Measurements from ENCODE around the gene ISCU. TPM values are rescaled to one million over a fixed set of nuclear protein-coding genes. Genes with fewer than 3 reads are reported as not detected.
A peak's percentile ranks its signal among the peaks of the same experiment; 100 is the strongest.

Gene ISCU
- total and polyA plus RNA-seq, 4 experiments from 2014 or later: 182 to 316 (median 231) TPM

- Histone ChIP-seq H3K36me3 (ENCODE audit: insufficient read depth, low read length) (no peaks in the 10 kb centered on the region), H3K9me3 (ENCODE audit: control insufficient read depth in 1 of 2, low read length in 2 of 2) (no peaks in the 10 kb centered on the region), H3K4me3 (ENCODE audit: low read length in 2 of 2) (no peak overlapping the region), H3K4me1 (ENCODE audit: insufficient read depth, low read length) (no peaks in the 10 kb centered on the region), H3K27ac (ENCODE audit: low read depth, low read length) (no peak overlapping the region), H3K27me3 (ENCODE audit: insufficient read depth, low read length) (no peaks in the 10 kb centered on the region)
- H3K4me3 Mint-ChIP-seq: no peak overlapping the region
- no peaks in the 10 kb centered on the region for H3K36me3 Mint-ChIP-seq
- DNase-seq: no peak
- H3K27ac Mint-ChIP-seq: no peak overlapping the region
- CTCF ChIA-PET (ENCODE audit: partially characterized antibody): no interaction called here
- intact Hi-C loops (cut with micrococcal nuclease): no loop called here
- no peaks in the 10 kb centered on the region for H3K9me3 Mint-ChIP-seq
- no peaks in the 10 kb centered on the region for H3K27me3 Mint-ChIP-seq
- no peaks in the 10 kb centered on the region for H3K4me1 Mint-ChIP-seq
- POLR2A ChIA-PET (ENCODE audit: partially characterized antibody): interaction anchor here (0.6 kb wide), 1 partner anchor 17 kb away, joined by 3 read pairs; no protein-coding TSS in a partner anchor
Observed at GRCh38 chr12:108591267-108591980, 29.0 kb downstream of the ISCU start.

GRCh38 chr12:108592033-108592909 lies 29.9 kb downstream of the ISCU start:
- H3K4me3 Mint-ChIP-seq: no peak overlapping the region
- Histone ChIP-seq H3K4me1 (ENCODE audit: insufficient read depth, low read length) (no peaks in the 10 kb centered on the region), H3K4me3 (ENCODE audit: low read length in 2 of 2) (no peak overlapping the region), H3K27ac (ENCODE audit: low read depth, low read length) (no peak overlapping the region), H3K36me3 (ENCODE audit: insufficient read depth, low read length) (no peaks in the 10 kb centered on the region), H3K9me3 (ENCODE audit: control insufficient read depth in 1 of 2, low read length in 2 of 2) (no peaks in the 10 kb centered on the region), H3K27me3 (ENCODE audit: insufficient read depth, low read length) (no peaks in the 10 kb centered on the region)
- intact Hi-C loops (cut with micrococcal nuclease): no loop called here
- CTCF ChIA-PET (ENCODE audit: partially characterized antibody): interaction anchor here (1.9 kb wide), 1 partner anchor 26 kb away, joined by 6 read pairs; no protein-coding TSS in a partner anchor
- no peak for DNase-seq
- no peaks in the 10 kb centered on the region for H3K9me3 Mint-ChIP-seq
- no peaks in the 10 kb centered on the region for H3K27me3 Mint-ChIP-seq
- H3K4me1 Mint-ChIP-seq: no peaks in the 10 kb centered on the region
- POLR2A ChIA-PET (ENCODE audit: partially characterized antibody): interaction anchor here (0.6 kb wide), 1 partner anchor 18 kb away, joined by 3 read pairs; no protein-coding TSS in a partner anchor
- no peak overlapping the region for H3K27ac Mint-ChIP-seq
- H3K36me3 Mint-ChIP-seq: no peaks in the 10 kb centered on the region

- Mint-ChIP-seq H3K4me1 (no peaks in the 10 kb centered on the region), H3K4me3 (no peak overlapping the region), H3K27ac (no peak overlapping the region), H3K36me3 (no peaks in the 10 kb centered on the region), H3K27me3 (no peaks in the 10 kb centered on the region), H3K9me3 (no peaks in the 10 kb centered on the region)
- no peaks in the 10 kb centered on the region for H3K27me3 ChIP-seq (ENCODE audit: insufficient read depth, low read length)
- H3K27ac ChIP-seq (ENCODE audit: low read depth, low read length): no peak overlapping the region
- H3K36me3 ChIP-seq (ENCODE audit: insufficient read depth, low read length): no peaks in the 10 kb centered on the region
- H3K4me1 ChIP-seq (ENCODE audit: insufficient read depth, low read length): no peaks in the 10 kb centered on the region
- no peak for DNase-seq
- intact Hi-C loops (cut with micrococcal nuclease): no loop called here
- no peaks in the 10 kb centered on the region for H3K9me3 ChIP-seq (ENCODE audit: control insufficient read depth in 1 of 2, low read length in 2 of 2)
- ChIA-PET POLR2A (ENCODE audit: partially characterized antibody) (no interaction called here), CTCF (ENCODE audit: partially characterized antibody) (interaction anchor here (1.5 to 1.9 kb wide), 2 partner anchors 23 kb away, joined by 4 to 6 read pairs; no protein-coding TSS in a partner anchor)
- H3K4me3 ChIP-seq (ENCODE audit: low read length in 2 of 2): no peak overlapping the region
Observed at GRCh38 chr12:108594323-108594903, 32.0 kb downstream of the ISCU start.

- Histone ChIP-seq H3K9me3 (ENCODE audit: control insufficient read depth in 1 of 2, low read length in 2 of 2) (no peaks in the 10 kb centered on the region), H3K27ac (ENCODE audit: low read depth, low read length) (no peak overlapping the region), H3K36me3 (ENCODE audit: insufficient read depth, low read length) (no peaks in the 10 kb centered on the region), H3K4me1 (ENCODE audit: insufficient read depth, low read length) (no peaks in the 10 kb centered on the region), H3K27me3 (ENCODE audit: insufficient read depth, low read length) (no peaks in the 10 kb centered on the region), H3K4me3 (ENCODE audit: low read length in 2 of 2) (no peak overlapping the region)
- CTCF ChIA-PET (ENCODE audit: partially characterized antibody): interaction anchor here (1.5 kb wide), 1 partner anchor 23 kb away, joined by 4 read pairs; no protein-coding TSS in a partner anchor
- H3K36me3 Mint-ChIP-seq: no peaks in the 10 kb centered on the region
- no peak for DNase-seq
- no peak overlapping the region for H3K27ac Mint-ChIP-seq
- POLR2A ChIA-PET (ENCODE audit: partially characterized antibody): no interaction called here
- H3K4me1 Mint-ChIP-seq: no peaks in the 10 kb centered on the region
- intact Hi-C loops (cut with micrococcal nuclease): no loop called here
- no peak overlapping the region for H3K4me3 Mint-ChIP-seq
- no peaks in the 10 kb centered on the region for H3K27me3 Mint-ChIP-seq
- H3K9me3 Mint-ChIP-seq: no peaks in the 10 kb centered on the region
Observed at GRCh38 chr12:108594960-108595710, 32.7 kb downstream of the ISCU start.

GRCh38 chr12:108595711-108596647 lies 33.6 kb downstream of the ISCU start:
- no peak overlapping the region for H3K4me3 Mint-ChIP-seq
- H3K4me1 ChIP-seq (ENCODE audit: insufficient read depth, low read length): no peaks in the 10 kb centered on the region
- H3K4me1 Mint-ChIP-seq: no peaks in the 10 kb centered on the region
- ChIA-PET POLR2A (ENCODE audit: partially characterized antibody) (no interaction called here), CTCF (ENCODE audit: partially characterized antibody) (interaction anchor here (1.5 kb wide), 1 partner anchor 22 kb away, joined by 4 read pairs; no protein-coding TSS in a partner anchor)
- H3K9me3 Mint-ChIP-seq: no peaks in the 10 kb centered on the region
- no peaks in the 10 kb centered on the region for H3K27me3 ChIP-seq (ENCODE audit: insufficient read depth, low read length)
- no peak overlapping the region for H3K4me3 ChIP-seq (ENCODE audit: low read length in 2 of 2)
- no peaks in the 10 kb centered on the region for H3K27me3 Mint-ChIP-seq
- H3K27ac Mint-ChIP-seq: no peak overlapping the region
- H3K27ac ChIP-seq (ENCODE audit: low read depth, low read length): no peak overlapping the region
- no peaks in the 10 kb centered on the region for H3K36me3 Mint-ChIP-seq
- H3K9me3 ChIP-seq (ENCODE audit: control insufficient read depth in 1 of 2, low read length in 2 of 2): no peaks in the 10 kb centered on the region
- no peak for DNase-seq
- intact Hi-C loops (cut with micrococcal nuclease): no loop called here
- no peaks in the 10 kb centered on the region for H3K36me3 ChIP-seq (ENCODE audit: insufficient read depth, low read length)

GRCh38 chr12:108596854-108597558 lies 34.6 kb downstream of the ISCU start:
- Histone ChIP-seq H3K27ac (ENCODE audit: low read depth, low read length) (no peak overlapping the region), H3K4me3 (ENCODE audit: low read length in 2 of 2) (no peak overlapping the region), H3K36me3 (ENCODE audit: insufficient read depth, low read length) (no peaks in the 10 kb centered on the region), H3K4me1 (ENCODE audit: insufficient read depth, low read length) (no peaks in the 10 kb centered on the region), H3K27me3 (ENCODE audit: insufficient read depth, low read length) (no peaks in the 10 kb centered on the region), H3K9me3 (ENCODE audit: control insufficient read depth in 1 of 2, low read length in 2 of 2) (no peaks in the 10 kb centered on the region)
- POLR2A ChIA-PET (ENCODE audit: partially characterized antibody): no interaction called here
- H3K9me3 Mint-ChIP-seq: no peaks in the 10 kb centered on the region
- CTCF ChIA-PET (ENCODE audit: partially characterized antibody): interaction anchor here (2.0 kb wide), 1 partner anchor 21 kb away, joined by 7 read pairs; no protein-coding TSS in a partner anchor
- no peaks in the 10 kb centered on the region for H3K4me1 Mint-ChIP-seq
- no peaks in the 10 kb centered on the region for H3K27me3 Mint-ChIP-seq
- peak overlapping the region in 1 of 7 donors; percentile 28 for H3K27ac Mint-ChIP-seq
- intact Hi-C loops (cut with micrococcal nuclease): no loop called here
- no peaks in the 10 kb centered on the region for H3K36me3 Mint-ChIP-seq
- H3K4me3 Mint-ChIP-seq: no peak overlapping the region
- no peak for DNase-seq
